Stimulated activated CD8-positive, alpha-beta memory T cell treated with anti-CD3 and anti-CD28 coated beads, Interleukin-4, amount 100 ng/mL, for 4 hours (primary cell): Measurements from ENCODE around the gene ZNG1C.
"Not testable (repeated sequence)": the region's sequence is repeated elsewhere in the genome, so short reads cannot be mapped to it uniquely, and the experiment has no call there.

Experiments used
- DNase-seq, 2 donors: peaks; one replicate each; pipeline ENCODE4 v3.0.0-alpha.2; 2020; ENCODE audit warnings: low read depth in 2 of 2, low spot score in 1 of 2

The ZNG1C gene

DNA sequence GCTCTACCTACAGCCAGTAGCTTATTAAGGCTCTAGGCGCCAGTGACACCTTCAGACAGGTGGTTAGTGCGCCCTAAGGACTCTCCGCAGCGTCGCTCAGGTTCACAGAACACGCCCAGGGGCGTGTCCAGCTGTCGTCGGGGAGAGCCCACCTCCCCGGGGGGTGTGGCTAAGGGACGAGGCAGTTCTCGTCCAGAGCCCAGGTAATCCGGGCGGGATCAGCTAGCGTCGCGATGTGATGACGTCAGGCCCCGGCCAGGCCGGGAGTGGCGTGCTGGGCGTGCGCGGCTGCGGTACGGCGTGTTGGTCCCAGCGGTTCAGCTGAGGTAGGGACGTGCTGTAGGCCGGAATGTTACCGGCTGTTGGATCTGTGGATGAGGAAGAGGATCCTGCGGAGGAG is at the start of gene ZNG1C:
TSS of gene ZNG1C (plus strand) at position 301 of the 400 bp plus-strand sequence. CDS start at position 350, 49 bp downstream.
- not testable (repeated sequence) for DNase-seq

DNA sequence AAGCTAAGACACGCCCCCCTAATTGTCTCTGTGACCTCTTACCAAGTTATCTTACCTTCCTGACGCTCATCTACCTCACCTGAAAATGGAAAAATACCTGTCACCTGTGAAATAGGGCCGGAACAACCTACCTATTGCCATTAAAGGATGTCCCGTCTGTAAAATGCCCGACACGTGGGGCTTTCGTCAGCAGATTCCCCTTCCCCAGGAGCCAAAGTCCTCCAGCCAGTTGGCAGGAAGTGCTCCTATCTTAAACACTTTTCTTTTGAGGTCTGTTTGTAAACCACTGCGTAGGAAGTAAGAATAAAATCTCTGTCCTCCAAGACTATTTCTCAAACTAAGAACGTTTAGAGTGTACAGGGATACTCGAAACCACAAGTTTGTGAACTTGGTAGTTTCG is 654 bp downstream of the ZNG1C start:
- not testable (repeated sequence) for DNase-seq

DNA sequence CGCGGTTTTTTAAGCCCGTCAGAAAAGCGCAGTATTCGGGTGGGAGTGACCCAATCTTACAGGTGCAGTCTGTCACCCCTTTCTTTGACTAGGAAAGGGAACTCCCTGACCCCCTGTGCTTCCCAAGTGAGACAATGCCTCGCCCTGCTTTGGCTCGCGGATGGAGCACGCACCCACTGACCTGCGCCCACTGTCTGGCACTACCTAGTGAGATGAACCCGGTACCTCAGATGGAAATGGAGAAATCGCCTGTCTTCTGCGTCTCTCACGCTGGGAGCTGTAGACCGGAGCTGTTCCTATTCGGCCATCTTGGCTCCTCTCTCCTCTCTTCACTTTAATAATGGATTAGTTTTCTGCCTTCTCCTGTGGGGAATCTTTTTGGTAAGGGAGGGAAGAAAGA is 39.3 kb downstream of the ZNG1C start:
- not testable (repeated sequence) for DNase-seq

DNA sequence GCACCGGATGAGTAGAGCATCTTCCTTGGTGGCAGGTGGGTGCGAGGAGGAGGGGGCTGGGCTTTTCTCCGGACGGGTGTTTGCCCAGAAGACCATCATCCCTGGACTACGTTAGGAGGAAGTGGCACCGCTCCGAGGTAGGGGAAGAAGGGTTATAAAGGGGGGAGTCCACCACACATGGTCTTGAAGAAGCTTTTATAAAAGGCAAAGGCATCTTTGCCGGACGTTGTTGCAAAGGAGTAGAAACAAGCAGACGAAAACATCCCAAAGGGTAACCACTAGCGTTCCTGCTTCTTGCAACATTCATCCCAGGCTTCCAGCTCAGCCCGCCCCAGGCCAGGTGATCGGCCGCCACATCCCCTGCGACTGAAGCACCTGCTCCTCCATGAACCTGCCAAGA is 60.8 kb downstream of the ZNG1C start, which contains the start of gene FOXD4L3:
TSS of gene FOXD4L3 (plus strand) at position 301 of the 400 bp plus-strand sequence. CDS start at position 386, 85 bp downstream.
- DNase-seq: not testable (repeated sequence)

DNA sequence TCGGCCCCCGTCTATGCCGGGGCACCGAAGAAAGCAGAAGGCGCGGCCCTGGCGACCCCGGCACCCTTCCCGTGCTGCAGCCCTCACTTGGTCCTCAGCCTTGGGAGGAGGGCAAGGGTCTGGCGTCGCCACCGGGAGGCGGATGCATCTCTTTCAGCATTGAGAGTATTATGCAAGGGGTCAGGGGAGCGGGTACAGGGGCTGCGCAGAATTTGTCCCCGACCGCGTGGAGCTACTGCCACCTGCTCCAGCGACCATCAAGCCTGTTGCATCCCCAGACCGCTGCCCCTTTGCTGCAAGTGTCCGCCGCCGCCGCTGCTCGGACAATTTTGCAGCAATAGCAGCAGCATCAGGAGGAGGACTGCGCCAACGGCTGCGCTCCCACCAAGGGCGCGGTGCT is 62.0 kb downstream of the ZNG1C start:
- DNase-seq: not testable (repeated sequence)

DNA sequence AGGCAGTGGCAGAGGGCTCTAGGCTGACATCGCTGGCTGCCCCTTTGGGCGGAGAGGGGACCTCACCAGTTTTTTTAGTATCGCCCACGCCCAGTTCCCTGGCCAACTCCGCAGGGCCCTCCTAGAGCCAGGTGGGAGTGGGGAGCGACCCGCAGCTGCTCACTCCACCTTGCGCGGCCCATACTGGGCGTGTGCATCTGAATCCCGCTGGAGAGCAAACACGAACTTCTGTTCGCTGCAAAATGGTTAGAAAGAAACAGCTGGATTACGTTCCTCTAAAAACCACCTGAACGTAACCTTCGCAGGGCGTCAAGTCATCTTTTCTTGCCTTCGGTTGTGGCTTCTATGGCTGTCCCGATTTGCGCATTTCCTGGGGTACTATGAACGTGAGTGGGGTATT is 62.4 kb downstream of the ZNG1C start:
- not testable (repeated sequence) for DNase-seq

DNA sequence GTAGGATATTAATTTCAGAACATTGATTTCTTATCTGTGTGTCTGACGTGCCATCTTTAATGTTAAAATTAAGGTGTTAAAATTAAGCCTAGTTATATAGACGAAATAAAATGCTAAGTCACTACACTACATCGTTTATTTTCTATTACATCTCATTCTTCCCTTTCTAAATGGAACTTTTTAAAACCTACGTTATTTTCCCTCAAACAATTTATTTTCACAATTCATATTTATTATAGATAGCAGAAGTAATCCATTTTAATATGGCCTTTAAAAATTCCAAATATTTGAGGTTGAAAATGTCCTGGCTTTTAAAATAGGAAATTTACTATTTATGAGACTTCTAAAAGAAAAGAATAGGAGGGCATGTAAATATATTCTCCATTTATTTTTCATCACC is 63.0 kb downstream of the ZNG1C start:
- not testable (repeated sequence) for DNase-seq

DNA sequence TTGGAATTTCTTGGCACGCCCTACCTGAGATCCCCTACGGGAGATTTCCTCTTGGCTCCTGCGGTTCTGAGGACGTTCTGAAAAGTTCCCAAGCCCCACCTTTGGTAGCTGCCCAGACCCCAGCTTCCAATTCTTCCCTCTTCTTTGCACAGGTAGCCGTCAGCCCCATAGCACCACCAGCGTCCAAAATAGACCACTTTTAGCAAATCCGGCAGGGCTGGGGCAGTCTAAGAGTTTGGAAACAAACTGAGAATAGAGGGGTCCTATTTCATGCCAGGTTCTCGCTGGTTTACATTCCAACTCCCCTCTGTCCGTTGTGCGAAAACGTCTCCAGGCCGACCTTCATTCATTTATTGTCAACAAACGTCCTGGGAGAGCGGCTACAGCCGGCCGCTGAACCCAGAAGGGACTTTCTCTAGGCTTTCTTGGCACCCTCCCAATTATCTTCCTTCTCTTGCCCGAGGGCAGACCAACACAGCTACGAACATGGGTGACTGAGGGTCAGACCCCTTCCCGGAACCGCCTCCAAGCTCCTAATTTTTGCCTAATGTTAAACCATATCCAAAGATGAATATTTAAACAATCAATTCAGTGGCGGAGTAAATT is 64.0 kb downstream of the ZNG1C start:
- DNase-seq: not testable (repeated sequence)

DNA sequence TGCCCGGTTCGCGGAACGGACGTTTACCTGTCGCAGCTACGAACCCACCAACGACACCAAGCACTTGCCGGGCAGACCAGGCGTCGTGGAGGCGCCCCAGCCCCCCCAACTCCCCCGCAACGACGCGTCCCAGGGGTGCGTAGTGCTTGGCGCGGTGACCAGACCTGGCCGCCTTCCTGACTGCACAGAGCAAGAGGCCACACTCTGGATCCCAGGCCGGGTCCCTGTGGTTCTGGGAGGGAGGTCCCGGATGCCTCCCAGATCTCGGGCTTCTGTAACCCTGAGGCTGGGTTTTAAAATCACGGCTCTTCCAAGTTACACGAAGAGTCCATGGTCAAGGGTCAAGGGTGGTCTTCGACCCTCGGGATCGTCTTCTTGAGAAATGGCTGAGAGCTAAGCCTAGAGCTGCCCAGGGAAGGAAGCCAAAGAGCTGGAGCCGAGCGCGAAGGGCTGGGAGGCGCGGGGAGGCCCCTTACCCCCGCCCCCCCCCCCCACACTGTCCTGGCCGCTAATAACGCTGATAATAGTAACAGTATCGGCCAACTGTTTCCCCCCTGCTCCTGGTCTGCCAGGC is 64.7 kb downstream of the ZNG1C start:
- not testable (repeated sequence) for DNase-seq

DNA sequence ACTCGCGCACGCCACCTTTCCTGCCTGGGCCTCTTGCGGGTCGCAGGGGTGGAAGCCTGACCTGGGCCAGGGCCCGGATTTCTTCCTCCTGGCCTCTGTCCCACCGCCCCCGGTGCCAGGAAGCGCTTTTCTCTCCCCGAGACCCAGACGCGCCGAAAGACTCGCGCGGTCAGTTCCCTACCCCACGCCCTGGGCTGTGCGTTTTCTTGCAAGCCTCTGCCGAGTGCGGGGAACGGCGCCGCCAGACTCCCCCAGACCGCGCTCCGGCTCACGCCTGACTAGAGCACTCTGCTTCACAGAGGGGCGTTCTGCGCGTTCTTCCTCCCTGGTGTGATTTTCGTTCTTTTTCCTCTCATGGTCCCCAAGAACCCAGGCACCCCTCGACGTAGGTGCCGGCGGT is 65.3 kb downstream of the ZNG1C start:
- not testable (repeated sequence) for DNase-seq

DNA sequence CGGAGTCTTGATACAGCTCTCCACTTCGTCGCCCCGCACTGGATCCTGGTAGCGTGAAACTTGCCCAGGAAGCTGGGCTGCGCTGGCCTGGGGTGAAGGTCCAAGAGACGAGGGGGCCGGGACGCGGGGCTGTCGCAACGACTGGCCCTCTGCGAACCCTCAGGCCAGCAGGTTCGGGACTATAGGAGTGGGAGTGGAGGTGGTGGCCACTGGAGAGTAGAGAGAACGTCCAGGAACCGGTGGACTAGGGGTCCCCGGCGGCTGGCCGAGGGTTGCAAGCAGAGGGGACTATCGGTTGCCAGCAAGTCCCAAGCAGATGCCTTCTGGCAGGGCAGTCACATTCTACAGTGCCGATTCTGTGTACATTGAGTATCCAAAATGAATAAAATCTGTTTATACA is 65.9 kb downstream of the ZNG1C start:
- DNase-seq: not testable (repeated sequence)

DNA sequence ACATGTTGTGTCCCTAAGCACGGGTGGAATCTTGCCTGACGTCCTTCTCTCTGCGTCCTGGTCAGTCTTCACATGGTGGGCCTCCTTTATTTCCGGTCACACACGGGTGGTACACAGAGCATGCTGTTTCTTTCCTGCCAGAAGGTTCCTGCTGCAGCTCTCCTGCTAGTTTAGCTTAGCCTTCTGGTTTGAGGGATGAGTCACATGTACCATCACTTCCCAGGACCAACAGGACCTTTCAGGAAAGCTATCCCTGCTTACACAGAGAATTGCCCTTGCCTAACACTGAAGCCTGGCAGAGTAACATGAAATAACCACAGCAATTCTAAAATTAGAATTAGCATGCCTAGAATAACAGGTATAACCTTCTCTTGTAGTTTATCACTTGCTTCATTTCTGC is 69.4 kb downstream of the ZNG1C start:
- not testable (repeated sequence) for DNase-seq

DNA sequence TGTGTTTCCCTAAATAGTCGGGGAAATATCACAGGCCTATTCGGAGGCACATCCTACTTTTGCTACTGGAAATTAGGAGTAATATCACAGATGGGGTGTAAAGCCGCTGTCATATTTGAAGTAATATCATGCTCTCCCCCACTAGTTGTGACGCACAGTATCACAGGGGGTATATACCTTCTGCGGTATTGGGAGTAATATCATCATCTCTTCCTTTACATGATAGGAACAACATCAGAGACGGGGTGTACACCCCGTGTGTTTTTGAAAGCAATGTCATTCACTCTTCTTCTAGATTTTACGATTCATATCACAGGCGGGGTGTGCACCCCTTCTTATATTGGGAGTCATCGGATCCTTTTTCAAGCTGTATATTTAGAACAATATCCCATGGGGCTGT is 76.4 kb downstream of the ZNG1C start:
- DNase-seq: not testable (repeated sequence)

DNA sequence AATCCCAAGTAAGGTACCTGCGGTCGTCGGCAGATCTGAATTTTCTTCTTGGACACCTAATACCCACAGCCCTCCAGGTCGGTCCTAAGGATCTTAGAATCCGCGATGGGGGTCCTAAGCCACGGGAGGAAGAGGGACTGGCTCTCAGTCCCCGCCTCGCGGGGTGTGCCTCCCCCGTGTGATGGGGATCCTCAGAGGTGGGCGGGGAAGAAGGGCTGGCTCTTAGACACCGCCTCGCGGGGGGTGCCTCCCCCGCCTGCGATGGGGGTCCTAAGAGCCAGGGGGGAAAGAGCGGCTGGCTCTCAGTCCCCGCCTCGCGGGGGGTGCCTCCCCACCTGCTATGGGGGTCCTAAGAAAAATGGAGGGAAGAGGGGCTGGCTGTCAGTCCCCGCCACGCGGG is 82.0 kb downstream of the ZNG1C start:
- not testable (repeated sequence) for DNase-seq

DNA sequence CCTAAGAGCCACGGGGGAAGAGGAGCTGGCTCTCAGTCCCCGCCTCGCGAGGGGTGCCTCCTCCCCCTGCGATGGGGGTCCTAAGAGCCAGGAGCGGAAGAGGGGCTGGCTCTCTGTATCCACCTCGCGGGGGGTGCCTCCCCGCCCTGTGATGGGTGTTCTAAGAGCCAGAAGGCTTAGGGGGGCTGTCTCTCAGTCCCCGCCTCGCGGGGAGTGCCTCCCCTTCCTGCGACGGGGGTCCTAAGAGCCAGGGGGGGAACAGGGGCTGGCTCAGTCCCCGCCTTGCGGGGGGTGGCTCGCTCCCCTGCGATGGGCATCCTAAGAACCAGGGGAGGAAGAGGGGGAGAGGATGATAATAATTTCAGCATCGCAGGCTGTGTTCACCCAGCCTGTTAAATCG is 82.7 kb downstream of the ZNG1C start:
- DNase-seq: not testable (repeated sequence)

DNA sequence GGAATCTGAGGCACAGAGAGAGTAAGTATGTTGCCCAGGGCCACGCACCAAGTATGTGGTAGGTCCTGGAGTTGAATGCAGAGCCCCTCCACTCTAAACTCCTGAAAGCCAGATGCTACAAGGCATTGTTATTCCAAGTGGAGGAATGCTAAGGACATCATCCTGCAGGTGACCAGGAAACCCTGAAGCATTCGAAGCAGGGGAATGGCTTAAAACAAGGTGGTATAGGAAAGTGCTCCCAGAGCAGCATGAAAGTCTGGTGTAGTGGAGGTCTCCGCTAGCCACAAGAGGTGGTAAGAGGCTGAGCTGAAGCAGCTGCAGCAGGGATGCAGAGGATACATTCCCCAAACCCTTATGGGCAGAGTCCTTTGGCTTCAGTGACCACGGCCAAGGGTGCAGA is 87.3 kb downstream of the ZNG1C start:
- DNase-seq: not testable (repeated sequence)

DNA sequence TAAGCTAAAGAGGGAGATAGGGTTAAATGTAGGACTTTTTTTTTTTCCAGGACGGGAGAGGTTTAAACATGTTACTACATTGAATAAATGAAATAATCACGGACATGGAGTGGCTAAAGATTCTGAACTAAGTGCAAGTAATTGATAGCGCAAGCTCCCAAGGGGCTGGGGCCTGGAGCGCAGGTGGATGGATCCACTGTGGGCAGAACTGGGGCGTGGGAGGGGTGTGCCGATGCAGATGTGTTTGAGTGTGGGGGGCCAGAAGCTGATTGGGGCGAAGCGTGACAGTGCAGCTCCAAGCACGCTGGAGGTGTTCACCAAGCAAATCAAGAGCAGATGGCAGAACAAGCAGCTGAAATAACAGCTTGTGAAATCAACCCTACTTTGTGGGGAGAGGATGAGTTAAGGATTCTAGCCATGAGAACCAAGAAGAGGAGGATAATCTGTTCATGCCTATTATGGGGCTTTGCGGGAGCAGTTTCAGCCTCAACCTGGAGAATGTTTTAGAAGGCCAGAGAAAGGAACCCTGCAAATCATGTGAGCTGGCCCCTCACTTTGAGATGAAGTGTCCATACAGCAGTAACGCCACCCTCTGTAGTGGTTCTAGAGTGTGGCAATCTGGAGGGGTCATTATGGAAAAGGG is 88.9 kb downstream of the ZNG1C start:
- not testable (repeated sequence) for DNase-seq

DNA sequence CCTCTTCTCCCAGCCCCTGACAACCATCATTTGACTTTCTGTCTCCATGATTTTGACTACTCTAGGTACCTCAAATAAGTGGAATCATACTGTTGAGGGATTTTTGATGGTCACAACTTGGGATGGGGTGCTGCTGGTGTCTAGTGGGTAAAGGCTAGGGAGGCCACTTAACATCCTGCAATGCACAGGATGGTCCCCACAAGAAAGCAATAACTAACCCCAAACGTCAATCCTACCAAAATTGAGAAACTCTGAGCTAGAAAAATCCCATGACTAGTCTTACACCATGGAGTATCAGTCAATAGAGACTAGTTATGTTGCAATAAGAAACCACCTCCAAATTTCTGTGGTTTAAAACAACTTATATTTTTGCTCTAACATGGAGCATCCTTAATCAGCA is 90.3 kb downstream of the ZNG1C start:
- DNase-seq: not testable (repeated sequence)

DNA sequence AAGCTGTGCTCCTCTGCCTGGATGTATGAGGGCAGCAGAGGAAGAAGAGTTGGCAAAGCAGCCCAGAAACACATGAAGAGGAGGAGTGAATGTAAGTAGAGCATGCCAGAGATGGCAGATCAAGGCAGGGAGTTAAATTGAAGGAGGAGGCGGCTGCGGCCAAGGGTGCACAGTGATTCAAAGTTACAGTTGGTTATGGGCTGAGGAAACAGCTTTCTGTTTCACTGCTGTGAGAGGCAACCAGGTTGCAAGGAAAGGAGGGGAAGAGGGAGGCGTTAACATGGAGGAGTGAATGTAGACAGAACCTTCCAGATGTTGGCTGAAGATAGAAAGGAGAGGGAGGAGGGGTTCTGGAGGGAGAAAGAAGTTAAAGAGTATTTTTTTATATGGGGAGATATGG is 94.2 kb downstream of the ZNG1C start:
- not testable (repeated sequence) for DNase-seq

DNA sequence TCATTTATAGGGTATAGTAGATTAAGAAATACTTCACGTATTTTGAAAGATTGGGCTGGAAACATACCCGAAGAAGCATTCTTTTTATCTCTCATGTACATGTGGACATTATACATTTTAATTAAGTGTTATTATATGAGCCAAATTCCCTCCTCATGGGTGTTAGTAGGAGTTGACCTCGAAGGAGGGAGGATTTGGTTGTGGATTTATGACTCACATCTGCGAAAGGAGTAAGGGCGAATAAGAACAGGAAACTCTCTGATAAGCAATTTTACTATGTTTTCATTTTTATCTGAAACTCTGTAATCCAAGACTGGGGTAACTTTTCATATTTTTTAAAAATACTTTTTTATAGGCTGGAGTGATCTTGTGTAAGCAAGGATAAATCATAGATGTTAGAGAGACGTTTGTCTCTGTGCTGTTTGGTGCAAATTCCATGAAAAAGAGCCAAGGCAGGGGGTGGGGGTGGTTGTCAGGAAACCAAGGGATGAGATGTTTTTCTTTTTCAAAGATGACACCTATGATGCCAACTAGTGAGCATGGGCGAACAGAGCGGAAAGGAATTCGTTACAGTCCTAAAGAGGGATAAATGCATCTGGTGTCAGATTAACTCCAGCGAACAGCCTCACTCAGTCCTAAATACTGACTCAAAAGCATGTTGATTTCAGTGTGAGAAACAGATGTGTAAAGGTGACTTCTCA is 95.0 kb downstream of the ZNG1C start:
- not testable (repeated sequence) for DNase-seq

DNA sequence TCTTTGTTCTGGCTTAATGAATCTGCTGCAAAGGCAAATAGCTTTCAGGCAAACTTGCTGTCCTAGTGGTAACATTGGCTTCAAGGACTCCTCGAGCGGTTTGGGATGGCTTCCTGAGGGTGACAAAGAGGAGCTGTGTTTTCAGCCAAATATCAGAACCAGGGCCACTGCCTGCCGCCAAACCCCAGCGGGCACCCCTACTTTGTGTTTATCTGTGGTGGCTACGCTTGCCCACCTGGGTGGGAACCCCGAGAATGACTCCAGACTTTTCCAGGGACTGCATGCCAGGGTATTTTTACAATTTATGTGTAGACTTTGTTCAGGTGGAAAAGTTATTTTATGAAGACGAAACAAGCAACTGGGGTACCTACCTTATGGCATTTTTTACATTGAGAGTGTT is 96.2 kb downstream of the ZNG1C start:
- DNase-seq: not testable (repeated sequence)
